HEK293 (cell line): ENCODE data around the gene ZNF335.

Source experiments
- ATF2 ChIP-seq: fragments of 450-650 bp; formaldehyde crosslinking; IDR thresholded peaks from 2 replicates; pipeline ENCODE4 v1.5.1; 2016; ENCODE audit warnings: missing biosample characterization, missing genetic modification characterization, low read depth
- GLIS2 ChIP-seq: fragments of 450-650 bp; formaldehyde crosslinking; IDR thresholded peaks from 2 replicates; pipeline ENCODE4 v1.5.1; 2016; ENCODE audit warnings: missing biosample characterization, missing genetic modification characterization
- INSM2 ChIP-seq: fragments of 450-650 bp; formaldehyde crosslinking; IDR thresholded peaks from 2 replicates; pipeline ENCODE4 v1.5.1; 2016; ENCODE audit warnings: missing biosample characterization, missing genetic modification characterization
- KLF17 ChIP-seq: fragments of 450-650 bp; formaldehyde crosslinking; IDR thresholded peaks from 2 replicates; pipeline ENCODE4 v1.5.1; 2016; ENCODE audit warnings: missing biosample characterization, missing genetic modification characterization
- SP2 ChIP-seq: fragments of 450-650 bp; formaldehyde crosslinking; IDR thresholded peaks from 2 replicates; pipeline ENCODE4 v1.5.1; 2016; ENCODE audit warnings: missing biosample characterization, missing genetic modification characterization
- SP7 ChIP-seq: fragments of 450-650 bp; formaldehyde crosslinking; IDR thresholded peaks from 2 replicates; pipeline ENCODE4 v1.5.1; 2016; ENCODE audit warnings: missing biosample characterization, missing genetic modification characterization
- ZBTB10 ChIP-seq: fragments of 450-650 bp; formaldehyde crosslinking; IDR thresholded peaks from 2 replicates; pipeline ENCODE4 v1.5.1; 2016; ENCODE audit warnings: missing biosample characterization, missing genetic modification characterization
- ZBTB26 ChIP-seq: fragments of 450-650 bp; formaldehyde crosslinking; optimal IDR thresholded peaks from 2 replicates; pipeline ENCODE3; 2016; ENCODE audit warnings: missing biosample characterization, mild to moderate bottlenecking, missing genetic modification characterization
- ZBTB7A ChIP-seq: fragments of 450-650 bp; formaldehyde crosslinking; IDR thresholded peaks from 2 replicates; pipeline ENCODE4 v1.5.1; 2016; ENCODE audit warnings: low read depth, missing biosample characterization, missing genetic modification characterization
- ZFP69B ChIP-seq: fragments of 450-650 bp; formaldehyde crosslinking; IDR thresholded peaks from 2 replicates; pipeline ENCODE4 v1.5.1; 2016; ENCODE audit warnings: missing biosample characterization, missing genetic modification characterization
- ZNF211 ChIP-seq: fragments of 450-650 bp; formaldehyde crosslinking; IDR thresholded peaks from 2 replicates; pipeline ENCODE4 v1.5.1; 2016; ENCODE audit warnings: low read depth, missing biosample characterization, missing genetic modification characterization
- ZNF280D ChIP-seq: fragments of 450-650 bp; formaldehyde crosslinking; IDR thresholded peaks from 2 replicates; pipeline ENCODE4 v1.5.1; 2016; ENCODE audit warnings: missing biosample characterization, missing genetic modification characterization
- ZNF362 ChIP-seq: fragments of 450-650 bp; formaldehyde crosslinking; IDR thresholded peaks from 2 replicates; pipeline ENCODE4 v1.5.1; 2016; ENCODE audit warnings: missing biosample characterization, missing genetic modification characterization
- ZNF513 ChIP-seq: fragments of 450-650 bp; IDR thresholded peaks from 2 replicates; pipeline ENCODE4 v1.5.1; 2018; ENCODE audit warnings: missing biosample characterization, missing genetic modification characterization
- ZNF518A ChIP-seq: fragments of 450-650 bp; formaldehyde crosslinking; conservative IDR thresholded peaks from 2 replicates; pipeline ENCODE4 v1.5.1; 2016; ENCODE audit warnings: low read depth, missing biosample characterization, missing genetic modification characterization
- ZNF624 ChIP-seq: fragments of 450-650 bp; formaldehyde crosslinking; IDR thresholded peaks from 2 replicates; pipeline ENCODE4 v1.5.1; 2017; ENCODE audit warnings: missing biosample characterization, missing genetic modification characterization
- ZNF670 ChIP-seq: fragments of 450-650 bp; formaldehyde crosslinking; IDR thresholded peaks from 2 replicates; pipeline ENCODE4 v1.5.1; 2016; ENCODE audit warnings: missing biosample characterization, missing genetic modification characterization, low read depth

ZNF335 gene

GRCh38 chr20:45934046-45934585 lies 37.9 kb downstream of the ZNF335 start (continued):
- TF ChIP-seq ZNF280D: no peak
- no peak for TF ChIP-seq ZNF518A
- no peak for TF ChIP-seq ZNF362 (tag by site-specific recombination)
- TF ChIP-seq ZNF211: no peak
- TF ChIP-seq ZBTB26 (tag by site-specific recombination): no peak
- TF ChIP-seq ZBTB7A (tag by site-specific recombination): peak; percentile 52; the same call in 1 of the 2 replicates
- no peak for TF ChIP-seq ATF2
- TF ChIP-seq ZFP69B (tag by site-specific recombination): no peak
- TF ChIP-seq ZNF670 (tag by site-specific recombination): no peak
- peak; percentile 91 for TF ChIP-seq GLIS2 (tag by site-specific recombination)
- 0 out of 2 replicates have a peak, but pooled peaks have one; percentile 40 for TF ChIP-seq ZBTB10
- TF ChIP-seq SP2 (tag by site-specific recombination): no peak; the same call in 1 of the 2 replicates
- TF ChIP-seq SP7 (tag by site-specific recombination): no peak
- no peak for TF ChIP-seq INSM2
- TF ChIP-seq ZNF513 (tag by site-specific recombination): no peak
- no peak for TF ChIP-seq ZNF624 (tag by site-specific recombination)
- no peak for TF ChIP-seq KLF17
